NOMO-1 (cell line): ENCODE data around the gene PLCG2.
"Not testable (repeated sequence)": the region's sequence is repeated elsewhere in the genome, so short reads cannot be mapped to it uniquely, and the experiment has no call there.

Experiments
- DNase-seq, 2 experiments: peaks; one replicate each; lab custom pipeline; 2025; ENCODE audit not compliant: unreplicated experiment in 2 of 2; lab: John Stamatoyannopoulos, UW

PLCG2 gene

GRCh38 chr16:81778861-81779535 is at the start of gene PLCG2:
PLCG2 (plus strand) TSS chr16:81779291; CDS start chr16:81785990, 6,699 bp downstream.
- peak; percentile 64 to 85 for DNase-seq

DNA sequence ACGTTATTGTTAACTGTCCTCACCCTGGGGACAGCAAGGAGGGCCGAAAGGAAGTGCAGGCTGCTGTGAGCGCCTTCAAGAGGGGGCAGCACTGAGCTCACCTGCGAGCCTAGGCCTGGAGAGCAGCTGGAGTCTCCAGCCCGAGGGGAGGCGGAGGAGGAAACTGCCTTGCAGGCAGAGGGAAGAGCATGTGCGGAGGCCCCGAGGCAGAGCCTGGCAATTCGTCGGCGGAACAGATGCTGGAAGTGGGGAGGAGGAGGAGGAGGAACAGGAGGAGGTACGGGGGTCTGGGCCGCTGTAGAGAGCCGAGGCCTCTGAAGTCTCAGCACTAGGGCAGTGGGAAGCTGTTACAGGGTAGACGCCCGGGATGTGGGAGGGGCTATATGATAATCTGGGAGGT is 49.6 kb upstream of the PLCG2 start:
- no peak for DNase-seq

GRCh38 chr16:81730090-81731051 is 48.7 kb upstream of the PLCG2 start:
- DNase-seq, result no peak

DNA sequence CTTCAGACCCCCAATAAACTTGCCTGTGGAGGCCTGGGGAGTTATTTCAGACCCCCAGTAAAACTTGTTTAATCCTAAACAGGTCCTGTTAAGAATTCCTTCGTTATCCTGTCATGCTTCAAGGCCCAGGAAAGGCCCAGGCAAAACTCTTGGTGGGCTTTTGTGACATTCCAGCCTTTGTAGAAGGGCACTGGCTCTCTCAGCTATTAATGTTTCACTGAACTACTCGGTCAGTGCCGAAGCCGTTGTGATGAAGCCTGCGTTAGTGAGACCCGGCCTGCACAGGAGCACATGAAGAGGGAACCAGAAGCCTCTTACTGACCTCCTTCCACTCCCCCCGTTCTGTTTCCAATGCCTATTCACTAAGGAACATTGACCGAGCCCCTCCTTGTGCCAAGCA is 47.4 kb upstream of the PLCG2 start:
- no peak for DNase-seq

- no peak for DNase-seq
Observed at GRCh38 chr16:81732699-81733098, 46.4 kb upstream of the PLCG2 start.

DNA sequence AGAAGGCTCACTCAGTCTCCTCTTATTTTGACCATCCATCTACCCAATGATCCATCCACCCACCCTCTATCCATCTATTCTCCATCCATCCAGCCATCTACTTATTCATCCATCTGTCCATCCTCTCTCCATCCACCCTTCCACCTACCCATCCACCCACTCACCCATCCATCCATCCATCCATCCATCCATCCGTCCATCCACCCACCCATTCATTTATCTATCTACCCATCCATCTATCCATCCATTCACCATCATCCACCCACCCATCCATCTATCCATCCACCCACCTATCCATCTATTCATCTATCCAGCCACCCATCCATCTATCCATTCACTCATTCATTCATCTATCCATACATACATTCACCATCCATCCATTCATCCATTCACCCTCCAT is 45.8 kb upstream of the PLCG2 start:
- DNase-seq, result no peak

DNA sequence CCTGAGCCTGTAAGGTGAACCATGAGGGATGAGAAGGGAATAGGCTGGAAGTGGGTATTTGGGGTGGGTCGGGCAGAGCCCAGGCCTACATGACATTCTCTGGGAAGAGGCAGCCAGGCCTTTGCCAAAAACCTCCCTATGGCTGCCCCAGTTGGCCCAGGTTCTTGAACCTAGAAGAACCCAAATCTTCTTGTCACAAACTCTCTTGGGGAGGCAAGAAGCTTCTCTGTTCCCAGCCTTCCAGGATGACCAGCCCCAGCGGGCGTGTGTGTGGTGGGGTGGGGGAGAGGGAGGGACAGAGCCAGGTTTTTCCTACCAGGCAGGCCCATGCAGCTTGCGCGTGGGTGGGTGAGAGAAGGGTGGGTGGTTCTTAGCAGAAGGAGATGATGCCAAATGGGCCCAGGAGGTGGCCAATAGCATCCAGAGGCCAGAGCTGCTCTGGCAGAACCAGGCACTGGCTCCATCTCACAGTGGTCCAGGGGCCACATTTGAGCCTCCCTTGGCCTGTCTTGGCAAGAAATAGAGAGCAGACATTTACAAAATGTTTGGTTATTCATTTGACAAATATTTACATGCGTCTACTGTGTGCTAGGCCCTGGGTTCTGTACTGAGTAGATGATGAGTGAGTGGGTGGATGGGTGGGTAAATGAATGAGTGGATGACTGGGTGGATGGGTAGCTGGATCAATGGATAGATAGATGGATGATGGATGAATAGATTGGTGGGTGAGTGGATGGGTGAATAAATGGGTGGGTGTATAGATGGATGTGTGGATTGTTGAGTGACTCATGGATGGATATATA is 44.3 kb upstream of the PLCG2 start:
- no peak for DNase-seq

DNA sequence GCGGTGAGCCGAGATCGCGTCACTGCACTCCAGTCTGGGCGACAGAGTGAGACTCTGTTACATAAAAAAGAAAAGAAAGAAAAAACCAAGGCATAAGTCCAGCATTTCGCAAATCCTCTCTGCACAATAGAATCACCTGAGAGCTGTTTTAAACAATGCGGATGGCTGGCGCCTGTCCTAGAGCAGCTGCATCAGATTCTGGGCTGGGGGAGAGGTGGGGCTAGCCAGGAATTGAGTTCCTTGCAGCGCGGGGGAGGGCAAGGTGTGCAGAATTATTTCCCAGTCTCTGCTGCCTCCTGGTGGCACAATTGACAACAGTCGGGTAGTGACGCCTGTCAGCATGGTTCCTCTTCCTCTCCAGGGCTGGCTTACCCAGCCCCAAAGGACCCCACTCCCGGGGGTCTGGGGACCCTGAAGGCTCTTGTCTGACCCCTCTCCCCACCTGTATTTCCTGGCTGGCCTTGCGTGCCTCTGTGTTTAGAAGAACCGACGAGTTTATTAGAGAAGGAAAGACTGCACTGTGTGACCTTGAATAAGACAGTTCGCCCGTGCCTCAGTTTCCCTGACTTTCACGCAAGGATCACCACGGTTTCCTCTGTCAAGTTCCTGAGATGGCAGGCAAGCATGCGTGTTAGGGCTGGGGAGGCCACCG is 41.1 kb upstream of the PLCG2 start:
- DNase-seq, result peak; percentile 56 to 76

GRCh38 chr16:81738783-81739496 is 40.2 kb upstream of the PLCG2 start:
- DNase-seq, result peak; percentile 88 to 94

GRCh38 chr16:81739503-81739902 is 39.6 kb upstream of the PLCG2 start:
- DNase-seq, result no peak

DNA sequence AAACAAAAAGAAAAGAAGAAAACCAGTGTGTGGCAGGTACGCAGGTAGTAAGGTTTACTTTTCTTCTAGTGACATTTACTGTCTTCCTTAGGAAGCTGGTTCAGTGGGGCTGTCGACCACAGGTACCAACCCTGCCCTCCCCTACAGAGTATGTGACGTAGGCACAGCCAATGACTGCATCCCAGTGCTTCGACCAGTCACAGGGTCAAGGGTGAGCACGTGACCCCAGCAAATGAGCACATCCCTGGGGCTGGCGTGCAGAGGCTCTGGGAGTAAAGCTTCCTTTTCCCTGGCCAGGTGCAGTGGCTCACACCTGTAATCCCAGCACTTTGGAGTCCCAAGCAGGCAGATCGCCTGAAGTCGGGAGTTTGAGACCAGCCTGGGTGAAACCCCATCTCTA is 38.9 kb upstream of the PLCG2 start:
- peak in 1 of 2 experiments; percentile 48 for DNase-seq

GRCh38 chr16:81741430-81741770 is 37.7 kb upstream of the PLCG2 start:
- not testable (repeated sequence) for DNase-seq

GRCh38 chr16:81744385-81744784 is 34.7 kb upstream of the PLCG2 start:
- DNase-seq, result no peak

DNA sequence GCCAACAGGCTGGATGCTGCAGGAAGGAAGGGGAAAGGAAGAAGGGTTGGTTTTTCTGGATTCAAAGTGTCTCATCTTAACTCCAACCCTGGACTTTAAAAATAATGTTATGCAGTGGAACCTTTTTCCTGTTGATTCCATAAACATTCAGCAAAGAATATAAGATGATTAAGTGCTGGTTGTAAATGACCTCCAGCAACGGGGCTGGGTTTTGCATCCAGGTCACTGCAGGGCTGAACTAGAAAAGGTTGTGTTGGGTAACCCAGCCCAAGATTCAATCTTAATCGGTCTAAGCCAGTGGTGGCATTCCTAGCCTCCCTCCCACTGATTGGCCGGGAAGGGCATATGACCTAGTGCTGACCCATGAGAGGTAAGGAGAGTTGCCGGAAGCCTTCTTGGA is 34.2 kb upstream of the PLCG2 start:
- no peak for DNase-seq

DNA sequence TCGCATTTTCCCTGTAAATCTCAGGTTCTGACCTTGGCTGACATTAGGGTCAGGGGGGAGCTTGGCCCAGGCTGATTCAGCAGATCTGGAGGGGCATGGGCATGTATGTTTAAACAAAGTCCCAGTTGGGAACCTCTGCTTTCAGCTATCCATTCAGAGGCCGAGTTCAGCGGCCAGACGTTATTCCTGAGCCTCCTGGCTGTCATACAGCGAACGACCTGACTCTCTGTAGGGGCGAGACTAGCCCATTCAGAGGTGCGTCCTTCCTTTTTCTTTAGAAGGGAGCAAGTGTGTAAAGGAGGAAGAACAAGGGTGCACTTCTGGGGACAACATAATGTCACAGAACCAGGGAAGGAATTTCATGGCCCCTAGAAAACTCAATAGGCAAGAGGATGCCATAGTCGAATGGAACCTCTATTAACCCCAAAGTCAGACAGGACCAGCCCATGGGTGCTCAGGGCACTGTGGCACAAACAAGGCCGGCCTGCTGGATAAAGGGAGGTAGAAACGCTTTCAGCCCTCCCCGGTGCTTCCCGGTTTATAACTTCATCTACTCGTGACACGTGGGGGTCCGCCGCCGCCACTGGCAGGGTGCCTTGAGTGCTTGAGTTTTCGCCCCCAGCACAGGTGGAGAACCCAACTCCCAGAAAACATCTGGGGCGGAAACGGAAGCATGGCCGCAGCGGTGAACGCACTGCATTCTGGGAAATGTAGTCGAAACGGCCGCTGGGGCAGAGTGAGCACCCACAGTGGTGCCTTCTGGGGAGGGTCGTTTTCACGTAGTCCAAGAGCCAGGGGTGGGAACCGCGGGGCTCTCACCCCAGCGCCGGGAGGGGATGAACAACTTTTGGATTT is 33.2 kb upstream of the PLCG2 start:
- peak; percentile 21 to 54 for DNase-seq

DNA sequence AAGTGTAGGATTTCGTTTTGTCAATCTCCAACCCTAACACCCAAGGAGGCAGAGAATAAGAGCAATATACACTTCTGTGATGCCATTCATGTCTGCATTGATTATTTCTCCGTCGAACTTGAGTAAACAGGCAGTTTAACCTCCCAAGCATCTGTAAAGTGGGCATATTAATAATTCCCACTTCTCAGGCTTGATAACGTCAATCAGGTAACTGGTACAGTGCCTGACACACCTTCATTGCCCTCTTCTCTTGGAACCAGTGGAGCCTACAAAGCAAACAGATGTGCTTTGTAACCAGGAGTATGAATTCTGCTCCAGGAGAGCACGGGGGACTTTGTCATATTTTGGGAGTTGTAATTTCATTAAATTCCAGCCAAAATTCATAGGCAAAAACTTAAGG is 32.5 kb upstream of the PLCG2 start:
- DNase-seq, result no peak

- peak; percentile 9 to 33 for DNase-seq
Observed at GRCh38 chr16:81748476-81749198, 30.5 kb upstream of the PLCG2 start.

GRCh38 chr16:81752225-81752875 is 26.7 kb upstream of the PLCG2 start:
- peak; percentile 97 to 98 for DNase-seq
